ENCODE results near the gene CST11. TPM values are rescaled to one million over a fixed set of nuclear protein-coding genes. Genes with fewer than 3 reads are reported as not detected.

CST11 gene
- total and polyA plus RNA-seq, 9 of the 15 experiments (the other 6 are each of a cell fraction or from before 2014, with no cell fraction given): not detected

- ATAC-seq (no peak), FAIRE-seq (no peak), DNase-seq (ENCODE audit: extremely low read depth in 1 of 4, low spot score in 3 of 4) (no peak)
- Histone ChIP-seq H3K27me3 (ENCODE audit: control insufficient read depth in 2 of 2, insufficient read depth in 2 of 2, low read length in 2 of 2) (peaks cover 0 to 4% of the 10 kb centered on the region in 2 experiments; a peak in 2 of 5 replicates), H4K20me1 (replicated peaks; ENCODE audit: control insufficient read depth, insufficient read depth, low read length) (no peaks in the 10 kb centered on the region), H2AFZ (ENCODE audit: low read depth, low read length) (no peak overlapping the region), H3K4me1 (replicated peaks in 1 of 2; ENCODE audit: control insufficient read depth in 2 of 2, insufficient read depth in 2 of 2, low read length in 2 of 2) (no peaks in the 10 kb centered on the region), H3K27ac (ENCODE audit: extremely low read depth, low read depth, low read length) (no peak overlapping the region), H3K4me3 (no peak overlapping the region), H3K9me1 (ENCODE audit: control insufficient read depth, insufficient read depth, low read length) (no peaks in the 10 kb centered on the region), H3K9me3 (replicated peaks; ENCODE audit: control insufficient read depth, insufficient read depth, low read depth, low read length) (no peaks in the 10 kb centered on the region), H3K79me2 (ENCODE audit: control insufficient read depth, insufficient read depth, low read length) (no peaks in the 10 kb centered on the region), H3K4me2 (ENCODE audit: insufficient read depth, low read length) (no peak overlapping the region), H3K9ac (ENCODE audit: insufficient read depth in 1 of 2, low read depth in 2 of 2, low read length in 2 of 2) (no peak overlapping the region), H3K36me3 (ENCODE audit: control insufficient read depth, insufficient read depth, low read length) (no peaks in the 10 kb centered on the region)
- in situ Hi-C loops (cut with MboI) (no loop called here), intact Hi-C loops (cut with micrococcal nuclease) (no loop called here)
- CTCF ChIA-PET (ENCODE audit: low intra/inter-chr PET ratio): no interaction called here
- POLR2A ChIA-PET: no interaction called here
- TF ChIP-seq RBM25 (IDR thresholded peaks at IDR 0.05; ENCODE audit: low read depth, low read length, severe bottlenecking) (peak; percentile 57), CTBP1 (IDR thresholded peaks at IDR 0.05; ENCODE audit: borderline replicate concordance) (no peak), MLLT1 (IDR thresholded peaks at IDR 0.05) (no peak), IRF2 (CRISPR knock-in tag; IDR thresholded peaks at IDR 0.05) (no peak)
- 0% methylated on average over 1 of the region's 1 CpG for WGBS (ENCODE audit: insufficient coverage, low coverage, missing lambda C conversion rate)
- no TSS peak for BruUV-seq (replicated peaks)
These were observed 8.5 kb upstream of the CST11 start for GRCh38 chr20:23461180-23461579.
